Cardiac muscle cell (in vitro differentiated cells and primary cell): Measurements from ENCODE around the gene REN. TPM values are rescaled to one million over a fixed set of nuclear protein-coding genes. Genes with fewer than 3 reads are reported as not detected.

Experiments used
- DNase-seq, 2 donors: peaks; one replicate each; pipeline versions ENCODE4 v3.0.0 to v3.0.0-alpha.2; 2010 to 2017; ENCODE audit warnings: low read depth in 1 of 2, low spot score in 1 of 2
- H3K27ac ChIP-seq: fragments of 200-600 bp; sonication (generic); 2 replicates; pipeline ENCODE4 v1.5.1; 2016
- H3K27me3 ChIP-seq: fragments of 200-600 bp; sonication (generic); 2 replicates; pipeline ENCODE4 v1.6.0; 2016; ENCODE audit warnings: control low read depth
- H3K36me3 ChIP-seq: fragments of 200-600 bp; sonication (generic); 2 replicates; pipeline ENCODE4 v1.5.1; 2016; ENCODE audit warnings: control low read depth
- H3K4me1 ChIP-seq: fragments of 200-600 bp; sonication (generic); 2 replicates; pipeline ENCODE4 v1.8.1; 2017; ENCODE audit warnings: low read depth, mild to moderate bottlenecking, mixed run types
- H3K4me3 ChIP-seq: fragments of 200-600 bp; sonication (generic); 2 replicates; pipeline ENCODE4 v1.5.1; 2016; ENCODE audit warnings: mild to moderate bottlenecking
- H3K9me3 ChIP-seq: fragments of 200-600 bp; sonication (generic); 2 replicates; pipeline ENCODE4 v1.5.1; 2017; ENCODE audit warnings: low read depth, mild to moderate bottlenecking, control low read depth
- CTCF ChIP-seq: IDR thresholded peaks from 2 replicates; pipeline ENCODE4 v1.5.1; 2012; ENCODE audit warnings: low read depth, mild to moderate bottlenecking, low read length
- polyA plus RNA-seq: library from polyadenylated mRNA; unstranded; fragments of >200 nt; fragmentation: Nextera tagmentation; extraction: Ambion mirVana; gene quantifications from 2 replicates; pipeline ENCODE4 v1.2.1, GENCODE V29; 2016
- total RNA-seq: library from RNA; depleted of rRNA; stranded (reverse); fragments of >200 nt; gene quantifications from 2 replicates; pipeline ENCODE4 v1.2.3, GENCODE V29; 2016

The REN gene
- total and polyA plus RNA-seq, 2 experiments from 2014 or later, result 3.5 TPM; not detected in 1

GRCh38 chr1:204196068-204196795, 30.1 kb upstream of the REN start, which contains the start of gene KISS1:
KISS1 (minus strand) TSS chr1:204196491; CDS start chr1:204192876, 3,615 bp downstream.
- Histone ChIP-seq H3K4me1 (peaks cover 23% of the 10 kb centered on the region), H3K36me3 (no peaks in the 10 kb centered on the region), H3K4me3 (no peak within 1 kb of the TSS), H3K27ac (no peak within 1 kb of the TSS), H3K9me3 (no peaks in the 10 kb centered on the region), H3K27me3 (peaks cover 24% of the 10 kb centered on the region)
- DNase-seq, result no peak
- TF ChIP-seq CTCF, result no peak

GRCh38 chr1:204194771-204195170, 28.6 kb upstream of the REN start:
- H3K9me3 ChIP-seq, result no peaks in the 10 kb centered on the region
- TF ChIP-seq CTCF, result no peak
- no peak for DNase-seq
- no peak overlapping the region for H3K27ac ChIP-seq
- no peaks in the 10 kb centered on the region for H3K36me3 ChIP-seq
- H3K4me3 ChIP-seq, result no peak overlapping the region
- H3K27me3 ChIP-seq, result peaks cover 38% of the 10 kb centered on the region
- peaks cover 16% of the 10 kb centered on the region for H3K4me1 ChIP-seq

- DNase-seq, result no peak
- Histone ChIP-seq H3K36me3 (no peaks in the 10 kb centered on the region), H3K27me3 (peaks cover 45% of the 10 kb centered on the region), H3K4me1 (peaks cover 9% of the 10 kb centered on the region), H3K27ac (no peak overlapping the region), H3K4me3 (no peak overlapping the region), H3K9me3 (no peaks in the 10 kb centered on the region)
- TF ChIP-seq CTCF, result no peak
These were observed 27.9 kb upstream of the REN start for GRCh38 chr1:204194080-204194479.

DNA sequence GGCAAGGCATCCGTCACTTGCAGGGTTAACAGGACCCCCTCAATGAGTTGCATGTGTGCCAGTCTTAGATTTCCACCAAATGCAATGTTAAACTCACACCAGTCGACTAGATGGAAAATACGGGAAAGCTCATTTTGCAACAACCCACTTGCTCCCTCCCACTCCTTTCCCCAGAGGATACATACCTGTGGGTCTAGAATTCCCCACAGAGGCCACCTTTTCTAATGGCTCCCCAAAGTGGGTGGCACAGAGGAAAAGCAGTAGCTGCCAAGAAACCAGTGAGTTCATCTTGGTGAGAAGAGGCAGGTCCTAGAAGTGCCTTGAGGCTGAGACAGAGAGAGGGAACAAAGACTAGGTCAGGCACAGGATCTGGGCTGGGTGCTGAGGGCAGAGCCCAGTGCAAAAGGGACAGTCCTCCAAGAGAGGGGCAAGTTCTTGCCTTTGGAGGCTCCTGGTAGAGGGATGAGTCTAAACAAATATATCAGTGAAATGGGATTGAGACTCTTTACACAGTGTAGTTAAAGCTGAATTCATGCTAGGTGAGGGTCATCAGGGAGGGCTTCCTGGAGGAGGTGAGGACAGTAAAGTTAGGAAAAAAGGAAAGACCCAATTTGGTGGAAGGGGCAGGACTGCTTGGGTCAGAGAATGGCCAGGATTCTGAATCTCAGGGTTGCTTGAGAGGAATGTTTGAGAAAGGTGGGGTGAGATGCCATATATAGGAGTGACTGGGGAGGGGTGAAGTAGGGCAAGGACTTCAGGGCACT, 26.6 kb upstream of the REN start:
- no peak overlapping the region for H3K4me3 ChIP-seq
- H3K9me3 ChIP-seq, result no peaks in the 10 kb centered on the region
- no peaks in the 10 kb centered on the region for H3K4me1 ChIP-seq
- no peaks in the 10 kb centered on the region for H3K36me3 ChIP-seq
- H3K27me3 ChIP-seq, result peaks cover 58% of the 10 kb centered on the region
- TF ChIP-seq CTCF, result no peak
- H3K27ac ChIP-seq, result no peak overlapping the region
- DNase-seq, result no peak

GRCh38 chr1:204192046-204192445, 25.9 kb upstream of the REN start:
- Histone ChIP-seq H3K27me3 (peaks cover 66% of the 10 kb centered on the region), H3K4me1 (no peaks in the 10 kb centered on the region), H3K36me3 (no peaks in the 10 kb centered on the region), H3K9me3 (no peaks in the 10 kb centered on the region), H3K4me3 (no peak overlapping the region), H3K27ac (no peak overlapping the region)
- TF ChIP-seq CTCF, result no peak
- DNase-seq, result no peak
